Measurements from ENCODE around the gene USP48.

The USP48 gene

DNA sequence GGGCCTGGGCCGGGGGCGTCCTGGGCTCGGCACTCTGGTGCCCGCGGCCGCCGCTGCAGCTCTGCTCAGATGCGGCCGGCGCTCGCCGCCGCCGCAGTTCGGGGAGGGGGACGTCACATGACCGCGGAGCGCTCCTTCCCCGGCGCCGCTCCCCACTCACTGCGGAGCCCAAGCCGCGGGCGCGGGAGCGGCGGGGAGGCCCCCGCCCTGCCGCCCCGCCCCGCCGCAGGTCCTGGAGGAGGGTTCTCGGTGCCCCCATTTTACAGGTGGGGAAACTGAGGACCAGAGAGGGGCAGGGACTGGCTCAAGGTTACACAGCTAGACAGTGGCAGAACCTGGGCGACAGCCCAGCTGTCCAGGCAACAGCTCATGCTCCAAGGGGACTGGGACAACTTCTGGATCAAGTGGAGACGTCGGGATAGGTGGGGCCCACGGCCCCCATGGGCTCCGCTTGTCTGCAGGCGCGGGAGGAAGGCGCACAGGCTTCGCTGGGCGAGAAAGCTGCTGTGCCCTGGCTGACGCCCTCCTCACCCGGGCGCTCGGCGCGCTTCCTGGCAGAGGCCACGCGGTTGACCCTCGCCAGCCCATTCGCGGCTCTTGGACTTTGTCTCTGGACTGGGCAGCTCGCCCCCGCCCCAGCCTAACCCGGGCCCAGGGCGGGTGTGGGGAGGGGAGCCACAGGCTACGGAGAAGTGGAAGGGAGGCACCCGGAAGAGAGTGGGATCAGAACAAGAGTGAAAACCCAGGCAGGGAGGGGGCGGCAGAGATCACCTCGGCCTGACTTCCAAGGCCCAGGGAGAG is 113.5 kb downstream of the USP48 start, which contains the start of gene RAP1GAP:
RAP1GAP (minus strand) TSS at position 100 of the 801 bp plus-strand sequence. CDS start 49,325 bp downstream, outside the sequence.
- DNase-seq (ENCODE audit: low read depth, low spot score): peak; percentile 61

DNA sequence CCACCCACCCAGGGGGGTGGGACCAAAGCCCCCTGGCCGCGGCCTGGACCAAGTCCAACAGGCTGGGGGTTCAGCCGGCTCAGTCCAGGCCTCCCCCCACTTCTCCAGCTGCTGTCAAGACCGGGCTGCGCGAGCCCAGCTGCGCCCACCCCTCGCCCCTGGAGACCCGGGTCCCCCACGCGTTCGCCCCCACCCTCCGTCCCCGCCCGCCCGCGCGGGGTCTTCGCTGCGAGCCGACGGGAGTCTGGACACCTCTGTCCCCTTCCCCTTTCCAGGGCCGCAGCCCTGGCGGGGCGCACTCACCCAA is 114.0 kb downstream of the USP48 start:
- no peak for DNase-seq (ENCODE audit: low read depth, low spot score)

DNA sequence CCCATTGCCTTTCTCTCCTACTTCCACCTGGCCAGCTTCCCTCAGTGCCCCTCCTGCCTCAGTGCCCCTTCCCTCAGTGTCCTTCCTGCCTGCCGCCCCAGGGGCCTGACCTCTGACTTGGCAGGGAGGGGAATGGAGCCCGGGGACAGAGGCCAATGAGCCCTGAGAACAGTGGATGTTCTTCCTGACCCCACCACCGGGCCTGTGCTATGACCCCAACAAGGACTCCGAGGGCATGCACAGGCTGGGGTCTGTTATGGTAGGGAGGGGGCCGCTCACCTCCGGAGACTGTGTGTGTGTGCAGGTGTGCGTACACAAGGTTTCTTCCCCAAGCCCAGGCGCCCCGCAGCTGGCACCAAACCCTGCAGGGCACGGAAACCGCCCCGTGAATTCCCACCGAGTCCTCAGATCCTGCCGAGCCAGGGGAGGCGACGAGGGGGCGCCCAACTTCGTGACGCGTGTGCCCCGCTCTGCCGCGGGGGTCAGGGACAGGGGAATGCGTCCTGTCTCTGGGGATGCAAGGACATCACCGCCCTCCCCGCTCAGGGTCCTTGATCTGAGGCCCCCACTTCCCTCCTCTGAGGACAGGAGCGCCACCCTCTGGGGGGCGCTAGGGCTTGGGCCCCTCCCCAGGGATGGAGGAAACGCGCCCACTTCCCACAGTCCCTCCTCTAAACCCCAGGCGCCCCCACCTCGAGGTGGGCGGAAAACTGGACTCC is 114.6 kb downstream of the USP48 start:
- no peak for DNase-seq (ENCODE audit: low read depth, low spot score)

DNA sequence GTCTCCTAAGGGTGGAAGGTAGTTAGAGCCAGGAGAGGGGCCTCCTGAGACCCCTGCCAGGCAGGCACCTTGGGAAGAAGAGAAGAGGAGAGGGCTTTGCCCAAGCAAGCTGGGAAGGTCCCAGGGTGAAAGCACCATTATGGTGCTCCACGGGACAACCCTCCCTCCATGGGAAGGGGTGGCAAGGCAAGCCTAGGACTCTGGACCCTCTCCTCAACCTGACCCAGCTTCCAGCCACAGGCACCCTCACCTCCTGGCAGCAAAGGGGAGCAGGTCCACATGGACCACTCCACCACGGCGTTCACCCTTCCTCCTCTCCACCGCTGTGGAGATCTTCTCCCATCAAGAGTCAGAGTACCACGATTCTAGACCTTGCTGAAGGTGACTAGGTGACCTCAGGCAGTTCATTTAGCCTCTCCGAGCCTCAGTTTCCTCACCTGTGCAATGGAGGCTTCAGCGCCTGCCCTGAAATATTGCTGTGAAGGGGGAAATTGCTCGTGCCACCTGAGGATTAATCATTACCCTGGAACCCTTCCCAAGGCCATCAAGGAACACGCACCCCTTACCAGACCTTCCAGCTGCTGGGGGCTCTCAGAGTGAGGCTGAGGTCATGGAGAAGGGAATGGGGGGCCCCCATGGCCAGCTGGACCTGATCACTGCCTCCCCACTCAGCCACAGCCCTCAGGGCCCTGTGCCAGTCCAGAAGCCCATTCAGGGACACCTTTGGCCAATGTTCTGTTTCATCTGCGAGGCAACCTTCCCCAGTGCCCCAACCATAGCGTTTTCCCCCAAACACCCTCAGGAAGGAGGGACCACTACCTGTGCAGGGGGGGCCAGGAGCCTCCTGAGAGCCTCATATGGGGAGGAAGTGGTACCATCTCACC is 115.4 kb downstream of the USP48 start:
- no peak for DNase-seq (ENCODE audit: low read depth, low spot score)

DNA sequence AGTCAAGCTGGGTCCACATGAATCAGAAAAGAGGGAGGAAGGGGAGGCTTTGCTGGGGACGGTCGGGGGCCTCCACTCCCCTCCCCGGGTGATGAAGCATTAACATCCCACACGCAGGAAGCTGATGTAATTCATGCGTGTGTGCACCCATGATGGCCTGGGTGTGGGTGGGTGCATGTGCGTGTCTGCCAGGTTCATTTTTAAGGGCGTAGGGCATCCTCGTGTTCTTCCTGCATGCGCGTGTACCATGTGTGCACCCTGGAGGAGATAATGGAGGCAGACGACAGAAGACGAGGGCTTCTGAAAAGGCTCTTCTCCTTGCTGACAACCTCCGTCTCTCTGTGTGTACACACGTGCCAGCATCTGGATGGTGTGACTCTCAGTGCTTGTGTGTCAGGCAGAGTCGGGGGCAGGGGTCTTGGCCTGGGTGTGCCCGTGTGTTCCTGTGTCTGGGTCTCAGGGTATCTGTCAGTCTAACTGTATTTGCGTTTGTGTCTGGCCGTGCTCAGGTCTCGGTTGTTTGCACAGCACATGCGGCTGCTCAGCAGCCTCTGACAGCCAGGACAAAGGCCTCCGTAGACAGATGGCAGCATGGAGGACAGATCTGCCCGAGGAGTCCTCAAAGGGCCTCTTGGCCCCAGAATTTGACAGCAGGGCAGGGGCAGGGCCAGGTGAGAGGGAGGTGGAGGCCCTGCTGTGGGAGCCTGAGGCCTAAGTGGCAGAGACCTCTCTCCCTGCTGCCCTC is 116.2 kb downstream of the USP48 start:
- DNase-seq (ENCODE audit: low read depth, low spot score): no peak

DNA sequence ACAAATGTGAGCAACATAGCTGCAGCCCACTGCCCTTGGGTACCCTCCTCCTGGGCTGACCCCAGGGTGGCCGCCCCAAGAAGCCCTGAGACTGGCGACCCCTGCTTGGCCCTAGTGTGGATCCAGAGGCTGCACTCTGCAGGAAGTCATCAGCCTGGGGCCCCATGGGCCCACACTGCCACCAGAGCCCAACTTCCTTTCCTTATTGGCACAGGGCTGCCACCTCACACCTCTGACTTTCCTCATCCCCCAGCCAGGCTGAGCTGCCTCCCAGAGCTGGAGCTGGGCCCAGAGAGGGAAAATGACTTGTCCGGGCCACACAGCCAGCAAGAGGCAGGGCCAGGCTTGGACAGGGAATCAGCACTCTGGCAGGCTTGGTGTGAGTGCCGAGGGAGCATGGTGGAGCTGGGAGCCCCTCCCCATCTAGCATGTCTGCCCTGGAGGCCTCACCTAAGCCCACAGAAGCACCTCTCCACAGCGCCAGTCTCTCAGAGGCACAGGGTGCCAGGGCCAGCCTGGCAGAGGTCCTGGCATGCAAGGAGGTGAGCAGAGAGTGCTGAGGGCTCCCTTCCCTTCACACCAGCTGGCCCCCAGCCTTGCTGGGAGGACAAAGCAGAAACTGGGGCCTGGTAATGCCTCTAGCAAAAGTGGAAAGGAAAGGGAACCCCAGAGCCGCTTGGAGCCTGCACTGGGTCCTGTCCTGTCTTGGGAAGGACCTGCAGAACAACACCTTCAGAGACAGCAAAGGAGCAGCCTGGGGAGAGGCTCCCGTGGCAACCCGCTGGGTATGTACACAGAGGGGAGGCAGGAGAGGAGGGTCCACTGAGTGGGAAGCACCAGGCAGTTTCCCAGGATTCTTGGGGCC is 117.0 kb downstream of the USP48 start:
- DNase-seq (ENCODE audit: low read depth, low spot score): no peak

DNA sequence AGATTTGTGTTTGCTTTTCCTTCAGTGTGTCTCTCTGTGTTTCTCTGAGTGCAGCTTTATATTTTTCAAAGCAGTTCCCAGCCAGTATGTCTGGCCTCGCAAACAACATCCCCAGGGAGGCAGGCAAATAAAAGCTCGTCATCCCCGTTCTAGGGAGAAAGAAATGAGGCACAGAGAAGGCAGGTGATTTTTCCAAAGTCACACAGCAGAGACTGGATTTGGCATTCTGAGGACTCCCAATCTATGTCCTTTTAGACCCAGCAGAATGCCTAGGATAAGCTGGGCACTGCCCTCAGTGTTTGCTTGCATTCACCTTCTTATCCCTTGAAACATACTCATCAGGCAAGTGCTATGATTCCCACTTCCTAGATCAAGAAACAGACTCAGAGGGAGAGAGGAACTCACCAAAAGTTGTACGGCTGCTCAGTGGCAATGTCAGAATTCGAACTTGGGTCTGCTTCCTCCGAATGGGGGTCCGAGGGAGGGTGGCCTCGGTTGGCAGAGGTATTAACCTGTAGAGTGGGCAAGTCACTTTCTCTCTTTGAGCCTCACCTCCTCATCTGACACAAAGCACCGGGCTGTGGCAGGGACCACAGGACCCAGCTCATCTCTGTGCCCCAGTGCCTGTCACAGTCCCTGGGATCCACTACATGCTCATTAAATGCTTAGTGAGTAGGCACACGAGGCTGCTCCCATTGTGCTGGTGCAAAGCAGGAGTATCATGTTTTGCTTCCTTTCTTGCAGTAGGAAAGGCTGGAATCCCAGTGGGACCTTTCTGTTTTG is 118.0 kb downstream of the USP48 start:
- DNase-seq (ENCODE audit: low read depth, low spot score): no peak

DNA sequence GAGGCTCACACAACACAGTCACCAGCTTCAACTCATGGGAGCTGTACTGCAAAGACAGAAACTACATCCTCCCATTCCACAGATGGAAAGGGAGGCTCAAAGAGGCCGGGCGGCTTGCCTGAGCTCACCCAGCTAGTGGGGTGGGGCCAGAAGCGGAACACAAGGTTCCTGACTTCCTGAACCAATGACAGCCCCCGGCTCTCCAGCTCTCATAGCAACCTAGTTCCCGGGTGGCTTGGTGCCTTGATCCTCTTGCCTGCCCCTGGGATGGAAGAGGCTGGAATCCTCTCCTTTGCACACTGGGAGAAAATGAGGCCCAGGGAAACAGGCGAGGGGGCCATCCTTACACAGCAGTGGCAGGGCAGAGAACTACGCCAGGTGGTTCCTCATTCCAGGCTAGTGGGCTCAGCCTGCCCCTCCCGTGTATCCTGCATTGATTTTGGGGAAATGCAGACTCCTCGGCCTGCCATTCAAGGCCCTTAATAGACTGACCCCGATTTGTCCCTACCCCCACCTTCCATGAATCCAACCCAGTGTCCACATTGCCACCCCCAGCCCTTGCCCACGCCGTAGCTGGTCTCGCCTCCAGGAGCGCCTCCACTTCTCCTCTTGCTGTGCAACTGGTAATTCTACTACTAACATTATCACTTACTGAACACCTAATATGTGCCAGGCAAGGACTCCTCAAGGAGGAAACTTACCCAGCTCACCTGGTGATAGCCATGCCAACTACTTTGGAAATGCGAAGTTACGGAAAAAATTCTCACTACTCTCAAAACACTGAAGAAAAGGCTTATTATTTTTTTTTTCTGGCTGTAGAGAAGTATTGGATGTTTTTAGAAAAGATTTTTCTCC is 118.8 kb downstream of the USP48 start:
- no peak for DNase-seq (ENCODE audit: low read depth, low spot score)

DNA sequence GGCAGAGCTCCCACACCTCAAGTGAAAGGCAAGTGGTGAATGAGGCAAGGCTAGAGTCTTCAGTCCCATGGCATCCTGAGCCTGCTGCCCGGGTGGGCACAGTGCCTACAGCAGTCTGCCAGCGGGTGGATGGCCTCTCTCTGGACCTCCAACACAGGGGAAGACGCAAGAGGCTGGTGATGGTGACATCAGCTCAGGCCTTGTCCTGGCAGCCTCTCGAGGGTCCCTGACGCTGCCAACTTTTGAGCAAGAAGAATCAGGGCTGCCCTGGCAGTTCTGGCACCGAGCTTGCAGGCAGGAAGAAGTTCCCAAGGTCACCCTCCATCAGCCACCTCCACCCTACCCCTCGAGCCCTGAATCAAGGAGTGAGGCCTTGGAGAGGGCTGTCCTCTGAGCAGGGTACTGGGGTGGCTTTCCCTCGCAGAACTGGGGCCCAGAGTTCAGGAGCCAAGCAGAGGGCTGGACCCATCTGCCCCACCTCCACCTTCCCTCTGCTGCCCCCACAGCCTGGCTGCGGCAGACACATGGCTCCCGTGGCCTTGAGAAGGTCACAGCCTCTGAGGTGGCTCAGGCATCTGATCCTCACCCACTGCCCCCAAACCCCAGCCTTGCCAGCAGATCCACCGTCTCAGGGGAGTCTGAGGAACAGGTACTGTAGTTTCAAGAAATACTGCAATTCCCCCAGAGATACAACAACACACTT is 119.5 kb downstream of the USP48 start:
- no peak for DNase-seq (ENCODE audit: low read depth, low spot score)

DNA sequence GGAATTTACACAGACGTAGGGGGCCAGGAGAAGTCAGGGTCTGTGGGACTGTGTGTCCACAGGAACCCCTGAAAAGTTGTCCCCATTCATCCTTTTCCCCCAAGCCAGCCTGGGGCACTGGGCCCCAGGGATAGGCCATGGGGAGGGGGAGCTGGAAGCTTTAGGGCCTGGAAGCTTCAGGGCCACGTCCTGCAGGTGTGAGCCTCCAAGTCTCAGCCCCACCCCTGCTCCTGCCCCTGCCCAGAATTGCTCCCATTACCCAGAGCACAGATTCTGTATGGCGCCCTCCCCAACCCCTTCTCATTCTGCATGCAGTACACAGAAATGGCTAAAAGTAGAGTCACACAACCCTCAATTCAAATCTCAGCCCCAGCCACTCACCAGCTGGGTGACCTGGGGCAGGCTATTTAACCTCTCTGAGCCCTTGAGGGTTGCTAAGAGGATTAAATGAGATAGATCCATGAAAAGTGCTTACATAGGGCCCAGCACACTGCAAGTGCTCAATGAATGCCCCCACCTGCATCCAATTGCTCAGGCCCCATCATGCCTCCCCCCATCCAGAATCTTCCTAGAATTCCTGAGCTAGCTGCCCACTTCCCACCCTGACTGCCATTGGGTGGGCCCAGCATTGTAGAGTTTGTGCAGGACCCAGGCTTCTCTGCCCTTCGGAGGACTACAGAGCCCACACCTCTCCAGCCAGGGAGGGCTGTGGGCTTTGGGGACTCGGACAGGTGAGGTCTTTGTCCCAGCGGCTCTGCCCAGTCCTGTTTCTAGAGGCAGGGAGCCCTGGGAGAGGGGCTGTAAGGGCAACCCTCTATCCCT is 120.3 kb downstream of the USP48 start:
- DNase-seq (ENCODE audit: low read depth, low spot score): no peak

DNA sequence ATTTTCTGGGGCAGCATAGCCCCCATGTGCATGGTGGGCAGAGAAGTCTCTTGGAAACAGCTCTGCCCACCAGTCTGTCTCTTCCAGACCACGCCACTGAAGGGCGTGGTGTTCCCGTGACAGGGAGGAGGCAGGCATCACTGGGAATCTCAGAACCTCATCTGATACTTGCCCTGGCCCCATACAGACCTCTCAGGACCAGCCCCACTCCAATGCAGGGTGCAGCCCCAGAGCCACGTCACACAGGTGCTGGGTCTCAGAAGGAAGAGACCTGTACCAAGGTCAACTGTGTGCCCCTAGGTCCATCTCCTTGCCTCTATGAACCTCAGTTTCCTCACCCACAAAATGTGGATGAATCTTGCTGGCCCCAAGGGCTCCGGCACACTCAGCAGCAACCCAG is 121.1 kb downstream of the USP48 start:
- DNase-seq (ENCODE audit: low read depth, low spot score): no peak

DNA sequence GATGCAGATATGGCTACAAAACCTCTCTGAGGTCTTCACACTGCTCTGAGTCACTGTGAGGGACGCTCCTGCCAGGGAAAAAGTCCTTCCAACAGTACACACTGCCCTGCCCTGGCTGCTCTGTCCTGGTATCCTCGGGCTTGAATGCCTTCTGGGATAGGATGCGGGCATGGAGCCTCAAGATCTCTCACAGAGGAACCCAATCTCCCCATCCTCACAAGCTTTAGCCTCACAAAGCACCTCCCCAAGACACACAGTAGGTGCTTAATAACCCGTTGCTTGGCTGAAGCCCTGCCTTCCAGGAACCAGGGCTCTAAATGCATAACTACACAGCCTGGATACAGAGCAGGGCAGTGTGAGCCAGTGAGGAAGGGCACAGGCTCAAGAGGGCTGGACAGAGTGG is 123.0 kb downstream of the USP48 start:
- DNase-seq (ENCODE audit: low read depth, low spot score): no peak

DNA sequence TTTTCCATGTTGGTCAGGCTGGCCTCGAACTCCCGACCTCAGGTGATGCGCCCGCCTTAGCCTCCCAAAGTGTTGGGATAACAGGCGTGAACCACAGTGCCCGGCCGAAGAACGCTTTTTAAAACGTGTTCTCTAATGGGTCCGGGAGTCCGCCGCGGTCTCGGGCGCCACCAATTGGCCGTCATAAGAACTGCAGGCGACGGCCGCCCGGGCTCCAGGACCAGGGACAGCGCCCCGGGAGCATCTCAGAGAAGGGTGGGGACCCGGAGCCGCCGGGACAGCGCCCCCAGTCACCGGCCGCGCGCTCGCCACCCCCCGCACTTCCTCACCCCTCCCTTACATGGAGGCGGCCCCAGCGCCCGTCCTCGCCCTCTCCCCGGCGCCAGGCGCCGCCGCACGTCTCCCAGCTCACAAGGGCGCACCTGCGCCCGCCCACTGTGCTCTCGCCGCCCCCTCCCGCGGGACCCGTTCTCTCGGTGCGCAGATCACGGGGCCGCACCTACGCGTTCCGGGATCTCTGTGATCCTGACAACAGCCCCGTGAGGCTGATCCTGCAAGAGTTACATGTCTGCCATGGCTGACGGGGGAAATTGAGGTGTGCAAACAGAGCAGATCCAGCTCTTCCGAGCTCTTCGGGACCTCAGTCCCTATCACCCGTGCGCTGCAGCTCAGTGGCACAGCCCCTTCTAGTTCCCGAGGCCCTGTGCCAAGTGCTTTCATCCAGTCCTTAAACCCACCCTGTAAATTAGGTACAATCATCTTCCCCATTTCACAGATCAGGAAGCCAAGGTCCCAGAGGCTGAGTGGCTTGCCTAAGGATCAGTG is 123.6 kb downstream of the USP48 start:
- peak; percentile 96 for DNase-seq (ENCODE audit: low read depth, low spot score)

DNA sequence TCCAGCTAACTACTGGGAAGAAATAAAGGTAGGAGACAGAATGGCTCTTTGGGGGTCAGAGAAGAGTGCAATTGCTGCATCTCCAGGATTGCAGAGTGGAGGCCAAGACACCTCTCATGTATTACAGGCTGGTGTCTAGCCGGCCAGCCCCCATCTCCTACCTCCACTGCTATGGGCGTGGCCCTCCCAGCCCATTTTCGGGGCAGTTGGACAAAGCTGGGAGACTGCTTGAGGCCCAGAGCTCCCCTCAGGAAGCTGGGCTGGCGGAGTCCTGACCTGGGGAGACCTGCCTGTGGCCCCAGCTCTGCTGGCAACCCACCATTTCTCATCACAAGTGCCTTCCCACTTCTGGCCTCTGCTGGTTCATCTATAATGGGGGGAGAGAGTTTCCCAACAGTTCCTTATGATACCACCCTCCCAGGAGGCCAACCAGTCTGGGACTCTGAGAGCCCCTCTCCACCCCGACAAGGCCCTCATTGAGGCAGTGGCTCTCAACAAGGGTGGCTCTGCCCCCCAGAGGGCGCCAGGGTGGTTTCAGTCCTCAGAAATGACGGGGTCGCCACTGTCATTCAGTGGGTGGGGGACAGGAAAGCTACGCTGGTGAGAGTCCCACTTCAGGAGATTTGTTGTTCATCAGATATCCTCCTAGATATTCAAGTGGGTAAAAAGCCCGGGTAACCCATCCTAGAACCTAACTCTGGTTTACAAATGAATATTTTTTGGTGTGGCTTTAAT is 125.3 kb downstream of the USP48 start:
- DNase-seq (ENCODE audit: low read depth, low spot score): no peak

DNA sequence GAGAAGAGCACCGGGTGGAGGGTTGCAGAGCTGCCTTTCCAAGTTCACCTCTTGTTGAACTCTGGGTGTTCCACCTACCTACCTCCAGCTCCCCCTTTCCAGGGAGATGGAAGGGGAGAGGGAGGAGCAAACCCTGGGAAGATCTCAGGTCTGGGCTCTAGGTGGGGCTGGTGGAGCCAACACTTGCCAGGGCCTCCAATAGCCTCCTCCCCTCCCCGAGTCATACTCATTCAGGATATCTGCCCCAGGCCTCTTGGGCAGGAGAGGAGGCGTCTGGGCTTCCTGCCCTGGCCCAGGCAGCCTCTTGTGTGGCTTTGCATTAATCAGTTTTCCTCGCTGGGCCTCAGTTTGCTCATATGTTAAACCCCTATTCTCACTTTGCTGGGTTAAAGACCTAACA is 127.2 kb downstream of the USP48 start:
- peak; percentile 75 for DNase-seq (ENCODE audit: low read depth, low spot score)

DNA sequence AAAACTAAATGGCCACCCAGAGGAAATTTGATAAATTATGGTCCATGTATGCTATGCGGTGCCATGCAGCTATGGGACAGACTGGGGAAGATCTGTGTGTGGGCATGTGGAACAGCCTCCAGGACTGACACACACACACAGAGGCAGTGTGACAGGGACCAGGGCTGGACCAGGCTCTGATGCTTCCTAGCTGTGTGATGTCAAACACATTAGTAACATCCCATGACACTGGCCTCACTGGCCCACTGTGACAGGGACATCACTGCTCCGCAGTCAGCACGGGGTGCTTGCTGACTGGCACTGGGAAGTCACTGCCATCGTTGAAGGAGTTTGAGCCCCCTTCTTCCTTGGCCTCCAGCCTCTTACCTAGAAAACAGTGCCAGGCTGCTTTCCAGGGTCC is 127.7 kb downstream of the USP48 start:
- no peak for DNase-seq (ENCODE audit: low read depth, low spot score)

Measured in ELF-1 (cell line).